Common myeloid progenitor, CD34-positive (primary cell): ENCODE measurements around the gene CLEC19A. TPM values are rescaled to one million over a fixed set of nuclear protein-coding genes. Genes with fewer than 3 reads are reported as not detected.

Source experiments
- CTCF ChIA-PET: fragments of 350-600 bp; sonication (Branson Sonifier 250); formaldehyde crosslinking; loops from one replicate; lab custom pipeline; 2021; ENCODE audit warnings: antibody characterized with exemption; lab: Charles Lee
- POLR2A ChIA-PET: fragments of 350-600 bp; sonication (Branson Sonifier 250); formaldehyde crosslinking; loops from one replicate; lab custom pipeline; 2021; ENCODE audit warnings: antibody characterized with exemption; lab: Charles Lee
- DNase-seq, 3 donors: peaks; one replicate each; pipeline versions ENCODE4 v3.0.0 to v3.0.0-alpha.2; 2013
- H3K27ac ChIP-seq, 2 experiments: 1 replicate in 1 of 2; 2 replicates in 1 of 2; pipeline ENCODE4 v1.7.0; 2013; ENCODE audit warnings: inconsistent platforms in 2 of 2, low read length in 2 of 2, mild to moderate bottlenecking in 2 of 2, low read depth in 1 of 2, moderate library complexity in 1 of 2; ENCODE audit not compliant: severe bottlenecking in 2 of 2, insufficient read depth in 1 of 2, poor library complexity in 1 of 2
- H3K27me3 ChIP-seq, 5 experiments: replicated peaks in 2 of 5; 1 replicate in 3 of 5; 2 replicates in 2 of 5; pipeline versions ENCODE4 v1.6.1 to v1.7.0; 2013; ENCODE audit warnings: low read length in 4 of 5, mild to moderate bottlenecking in 2 of 5, moderate library complexity in 2 of 5, inconsistent platforms in 1 of 5; ENCODE audit not compliant: insufficient read depth in 5 of 5, control insufficient read depth in 4 of 5
- H3K36me3 ChIP-seq, 4 experiments: 1 replicate in 2 of 4; 2 replicates in 2 of 4; pipeline versions ENCODE4 v1.6.1 to v1.7.0; 2013; ENCODE audit warnings: low read length in 3 of 4, control low read depth in 1 of 4, mild to moderate bottlenecking in 1 of 4; ENCODE audit not compliant: control insufficient read depth in 4 of 4, insufficient read depth in 4 of 4
- H3K4me1 ChIP-seq, 4 experiments: 1 replicate in 3 of 4; 2 replicates in 1 of 4; pipeline versions ENCODE4 v1.6.1 to v1.7.1; 2013; ENCODE audit warnings: low read length in 3 of 4, mild to moderate bottlenecking in 3 of 4, control low read depth in 1 of 4, inconsistent platforms in 1 of 4, moderate library complexity in 1 of 4; ENCODE audit not compliant: control insufficient read depth in 4 of 4, insufficient read depth in 4 of 4; ENCODE audit errors: control extremely low read depth in 1 of 4
- H3K4me3 ChIP-seq, 7 experiments: 1 replicate in 4 of 7; 2 replicates in 3 of 7; pipeline versions ENCODE4 v1.5.1 to v1.7.0; 2013; ENCODE audit warnings: mild to moderate bottlenecking in 7 of 7, low read length in 6 of 7, moderate library complexity in 6 of 7, inconsistent platforms in 2 of 7, low read depth in 2 of 7, control low read depth in 1 of 7; ENCODE audit not compliant: insufficient read depth in 4 of 7, control insufficient read depth in 1 of 7; ENCODE audit errors: extremely low read depth in 1 of 7
- H3K9me3 ChIP-seq, 5 experiments: 1 replicate in 4 of 5; 2 replicates in 1 of 5; pipeline versions ENCODE4 v1.6.1 to v1.7.1; 2013; ENCODE audit warnings: low read length in 4 of 5, mild to moderate bottlenecking in 2 of 5, inconsistent platforms in 1 of 5, low read depth in 1 of 5, moderate library complexity in 1 of 5; ENCODE audit not compliant: control insufficient read depth in 4 of 5, insufficient read depth in 2 of 5; ENCODE audit errors: control extremely low read depth in 1 of 5
- WGBS: methylation state at CpG from one replicate; pipeline ENCODE4 v1.1.5; 2013; ENCODE audit not compliant: insufficient coverage; 5-methylcytosine and 5-hydroxymethylcytosine counted together
- polyA plus RNA-seq: library from polyadenylated mRNA; unstranded; fragments of 120-200 nt; gene quantifications from one replicate; pipeline ENCODE4 v1.2.1, GENCODE V29; 2013

CLEC19A gene
- not detected for polyA plus RNA-seq

- CTCF ChIA-PET: no interaction called here
- Histone ChIP-seq H3K4me1 (no peaks in the 10 kb centered on the region), H3K36me3 (no peaks in the 10 kb centered on the region), H3K27ac (no peak within 1 kb of the TSS), H3K27me3 (peaks cover 0 to 2% (median 0%) of the 10 kb centered on the region in 5 experiments), H3K9me3 (no peaks in the 10 kb centered on the region), H3K4me3 (no peak within 1 kb of the TSS)
- DNase-seq: no peak
- POLR2A ChIA-PET: no interaction called here
- WGBS: 88% methylated on average over 2 of the region's 2 CpGs
These were observed at the start of gene CLEC19A for GRCh38 chr16:19285431-19285830. CLEC19A (plus strand) TSS chr16:19285731; CDS start chr16:19285852, 121 bp downstream.

GRCh38 chr16:19235886-19236285, 49.6 kb upstream of the CLEC19A start:
- no peak overlapping the region for H3K27ac ChIP-seq
- POLR2A ChIA-PET: no interaction called here
- WGBS: 94% methylated on average over 2 of the region's 4 CpGs
- CTCF ChIA-PET: no interaction called here
- H3K27me3 ChIP-seq: no peaks in the 10 kb centered on the region
- no peak for DNase-seq
- H3K36me3 ChIP-seq: no peaks in the 10 kb centered on the region
- no peak overlapping the region for H3K4me3 ChIP-seq
- H3K4me1 ChIP-seq: no peaks in the 10 kb centered on the region
- peaks cover 0 to 50% (median 25%) of the 10 kb centered on the region in 5 experiments for H3K9me3 ChIP-seq

GRCh38 chr16:19236561-19237209, 48.8 kb upstream of the CLEC19A start:
- WGBS: 91% methylated on average over 4 of the region's 4 CpGs

GRCh38 chr16:19238406-19238805, 47.1 kb upstream of the CLEC19A start:
- H3K4me3 ChIP-seq: no peak overlapping the region
- peaks cover 0 to 52% (median 25%) of the 10 kb centered on the region in 5 experiments for H3K9me3 ChIP-seq
- no peaks in the 10 kb centered on the region for H3K4me1 ChIP-seq
- 91% methylated on average over 4 of the region's 4 CpGs for WGBS
- no peak for DNase-seq
- ChIA-PET POLR2A (no interaction called here), CTCF (no interaction called here)
- H3K27ac ChIP-seq: no peak overlapping the region
- no peaks in the 10 kb centered on the region for H3K36me3 ChIP-seq
- no peaks in the 10 kb centered on the region for H3K27me3 ChIP-seq

More at GRCh38 chr16:19236561-19237209, 48.8 kb upstream of the CLEC19A start:
- Histone ChIP-seq H3K27me3 (no peaks in the 10 kb centered on the region), H3K36me3 (no peaks in the 10 kb centered on the region), H3K9me3 (peaks cover 0 to 52% (median 25%) of the 10 kb centered on the region in 5 experiments), H3K4me1 (no peaks in the 10 kb centered on the region), H3K4me3 (no peak overlapping the region), H3K27ac (no peak overlapping the region)
- ChIA-PET CTCF (no interaction called here), POLR2A (no interaction called here)
- DNase-seq: no peak

GRCh38 chr16:19239511-19240155, 45.9 kb upstream of the CLEC19A start:
- Histone ChIP-seq H3K4me3 (no peak overlapping the region), H3K9me3 (peaks cover 0 to 49% (median 25%) of the 10 kb centered on the region in 5 experiments), H3K4me1 (no peaks in the 10 kb centered on the region), H3K27ac (no peak overlapping the region), H3K27me3 (no peaks in the 10 kb centered on the region), H3K36me3 (no peaks in the 10 kb centered on the region)
- no peak for DNase-seq
- CTCF ChIA-PET: no interaction called here
- 96% methylated on average over 12 of the region's 13 CpGs for WGBS
- POLR2A ChIA-PET: no interaction called here

GRCh38 chr16:19240494-19240893, 45.0 kb upstream of the CLEC19A start:
- H3K4me3 ChIP-seq: no peak overlapping the region
- H3K9me3 ChIP-seq: peaks cover 0 to 42% (median 24%) of the 10 kb centered on the region in 5 experiments
- DNase-seq: no peak
- no peak overlapping the region for H3K27ac ChIP-seq
- ChIA-PET CTCF (no interaction called here), POLR2A (no interaction called here)
- no peaks in the 10 kb centered on the region for H3K36me3 ChIP-seq
- no peaks in the 10 kb centered on the region for H3K27me3 ChIP-seq
- 98% methylated on average over 5 of the region's 7 CpGs for WGBS
- no peaks in the 10 kb centered on the region for H3K4me1 ChIP-seq

- Histone ChIP-seq H3K4me3 (no peak overlapping the region), H3K4me1 (no peaks in the 10 kb centered on the region), H3K9me3 (peaks cover 0 to 32% (median 14%) of the 10 kb centered on the region in 5 experiments), H3K36me3 (no peaks in the 10 kb centered on the region), H3K27ac (no peak overlapping the region), H3K27me3 (no peaks in the 10 kb centered on the region)
- DNase-seq: no peak
- WGBS: 94% methylated on average over 6 of the region's 11 CpGs
- ChIA-PET POLR2A (no interaction called here), CTCF (interaction anchor here (0.9 kb wide), 1 partner anchor 8 kb away, joined by 4 read pairs; no protein-coding TSS in a partner anchor)
These were observed 44.0 kb upstream of the CLEC19A start for GRCh38 chr16:19241512-19241911.
